Measurements from ENCODE around the gene CCDC88C. TPM values are rescaled to one million over a fixed set of nuclear protein-coding genes. Genes with fewer than 3 reads are reported as not detected.

The CCDC88C gene
- total RNA-seq, 1 donor from 2014 or later: 16.5 TPM

GRCh38 chr14:91363776-91364523, 53.7 kb downstream of the CCDC88C start:
- DNase-seq: no peak

- no peak for DNase-seq
These were observed 56.3 kb downstream of the CCDC88C start for GRCh38 chr14:91361233-91361811.

- DNase-seq: no peak
These were observed 57.0 kb downstream of the CCDC88C start for GRCh38 chr14:91360490-91361232.

- DNase-seq: no peak
These were observed 58.9 kb downstream of the CCDC88C start for GRCh38 chr14:91358654-91359220.

GRCh38 chr14:91358025-91358319, 59.6 kb downstream of the CCDC88C start:
- DNase-seq: no peak

- no peak for DNase-seq
These were observed 60.2 kb downstream of the CCDC88C start for GRCh38 chr14:91357272-91358024.

- no peak for DNase-seq
These were observed 61.3 kb downstream of the CCDC88C start for GRCh38 chr14:91356181-91356763.

GRCh38 chr14:91354979-91355685, 62.5 kb downstream of the CCDC88C start:
- no peak for DNase-seq

GRCh38 chr14:91354221-91354916, 63.3 kb downstream of the CCDC88C start:
- DNase-seq: peak; percentile 45

GRCh38 chr14:91352728-91353692, 64.6 kb downstream of the CCDC88C start:
- no peak for DNase-seq

- no peak for DNase-seq
These were observed 65.6 kb downstream of the CCDC88C start for GRCh38 chr14:91352053-91352452.

- DNase-seq: no peak
These were observed 66.1 kb downstream of the CCDC88C start for GRCh38 chr14:91351512-91351862.

- DNase-seq: no peak
These were observed 66.7 kb downstream of the CCDC88C start for GRCh38 chr14:91350813-91351511.

- no peak for DNase-seq
These were observed 67.2 kb downstream of the CCDC88C start for GRCh38 chr14:91350483-91350812.

- DNase-seq: no peak
These were observed 68.0 kb downstream of the CCDC88C start for GRCh38 chr14:91349481-91350074.

- no peak for DNase-seq
These were observed 68.7 kb downstream of the CCDC88C start for GRCh38 chr14:91348845-91349465.

GRCh38 chr14:91346838-91347173, 70.8 kb downstream of the CCDC88C start:
- DNase-seq: no peak

- no peak for DNase-seq
These were observed 73.5 kb downstream of the CCDC88C start for GRCh38 chr14:91344096-91344495.

Measured in skin of body (tissue), 2 donors.